HCT116 (cell line): ENCODE data around the gene AFAP1. TPM values are rescaled to one million over a fixed set of nuclear protein-coding genes. Genes with fewer than 3 reads are reported as not detected.

Source experiments
- ATAC-seq: fragments of 200-7000 bp; cut with Tn5 transposase; 2 replicates; pipeline ENCODE4 v1.9.1; 2020; ENCODE audit warnings: mild to moderate bottlenecking, moderate library complexity
- BruUV-seq: library from RNA; stranded (reverse); fragments of 400-500 nt; replicated peaks from 2 replicates; lab custom pipeline; 2021; lab: Mats Ljungman, UMichigan
- CTCF ChIA-PET: fragments of 300-600 bp; sonication (Branson Sonifier 250); formaldehyde crosslinking; loops from one replicate; lab custom pipeline; 2021; ENCODE audit warnings: antibody characterized with exemption; lab: Charles Lee
- POLR2A ChIA-PET: fragments of 300-600, 350-600 bp; sonication (Branson Sonifier 250); formaldehyde crosslinking; loops from one replicate; lab custom pipeline; 2021; ENCODE audit warnings: antibody characterized with exemption; lab: Charles Lee
- RAD21 ChIA-PET, 2 experiments: fragments of 300-600 bp; sonication (Branson Sonifier 250); formaldehyde crosslinking; loops; one replicate each; lab custom pipeline; 2023; ENCODE audit warnings: low total read pairs in 2 of 2; ENCODE audit not compliant: uncharacterized antibody in 2 of 2, unreplicated experiment in 2 of 2, low non-redundant PET in 1 of 2; lab: Charles Lee
- DNase-seq: peaks from one replicate; pipeline ENCODE4 v3.0.0-alpha.2; 2010; ENCODE audit warnings: low read depth, low spot score
- H2AFZ ChIP-seq: fragments of 200-600 bp; shearing (Covaris generic), sonication (generic); 2 replicates; pipeline ENCODE4 v1.6.1; 2017; ENCODE audit warnings: low read depth, mixed run types, mixed read lengths, antibody characterized with exemption, low read length; ENCODE audit not compliant: poor library complexity, severe bottlenecking
- H3K27ac ChIP-seq: 2 replicates; pipeline ENCODE4 v1.5.1; 2012; ENCODE audit warnings: low read depth, low read length
- H3K27me3 ChIP-seq: fragments of 200-600 bp; sonication (generic); 2 replicates; pipeline ENCODE4 v1.6.1; 2016; ENCODE audit warnings: mixed run types, low read length, mixed read lengths; ENCODE audit not compliant: insufficient read depth
- H3K36me3 ChIP-seq, 2 experiments: fragments of 200-500 bp in 1 of 2; fragments of 200-600 bp in 1 of 2; sonication (Bioruptor generic) in 1 of 2; sonication (generic) in 1 of 2; 2 replicates each; pipeline versions ENCODE4 v1.5.1 to v1.6.1; 2014 to 2016; ENCODE audit warnings: low read length in 2 of 2, inconsistent platforms in 1 of 2, mixed read lengths in 1 of 2, mixed run types in 1 of 2; ENCODE audit not compliant: insufficient read depth in 2 of 2, control insufficient read depth in 1 of 2
- H3K4me1 ChIP-seq, 2 experiments: fragments of 200-600 bp in 1 of 2; sonication (generic) in 1 of 2; 2 replicates each; pipeline versions ENCODE4 v1.5.1 to v1.6.1; 2012 to 2017; ENCODE audit warnings: low read length in 2 of 2, inconsistent platforms in 1 of 2, mild to moderate bottlenecking in 1 of 2, mixed read lengths in 1 of 2, mixed run types in 1 of 2, moderate library complexity in 1 of 2; ENCODE audit not compliant: insufficient read depth in 2 of 2, control insufficient read depth in 1 of 2
- H3K4me2 ChIP-seq: fragments of 200-600 bp; sonication (generic); 2 replicates; pipeline ENCODE4 v1.6.1; 2017; ENCODE audit warnings: mixed run types, low read length, mixed read lengths
- H3K4me3 ChIP-seq, 2 experiments: fragments of 200-600 bp in 1 of 2; sonication (generic) in 1 of 2; replicated peaks in 1 of 2; 2 replicates each; pipeline ENCODE4 v1.5.1; 2011 to 2016; ENCODE audit warnings: low read length in 2 of 2, control low read depth in 1 of 2, low read depth in 1 of 2, mild to moderate bottlenecking in 1 of 2, mixed read lengths in 1 of 2, mixed run types in 1 of 2
- H3K79me2 ChIP-seq: fragments of 200-600 bp; sonication (generic); 2 replicates; pipeline ENCODE4 v1.6.1; 2017; ENCODE audit warnings: mild to moderate bottlenecking, mixed run types, low read length, moderate library complexity, mixed read lengths; ENCODE audit not compliant: insufficient read depth
- H3K9ac ChIP-seq: fragments of 200-600 bp; sonication (generic); 2 replicates; pipeline ENCODE4 v1.6.1; 2016; ENCODE audit warnings: low read length, mixed read lengths
- H3K9me2 ChIP-seq: fragments of 200-600 bp; sonication (generic), shearing (Covaris generic); 2 replicates; pipeline ENCODE4 v1.6.1; 2017; ENCODE audit warnings: mixed run types, mild to moderate bottlenecking, moderate library complexity; ENCODE audit not compliant: insufficient read depth
- H3K9me3 ChIP-seq, 2 experiments: fragments of 200-500 bp in 1 of 2; fragments of 200-600 bp in 1 of 2; sonication (Bioruptor generic) in 1 of 2; sonication (generic) in 1 of 2; 2 replicates each; pipeline ENCODE4 v1.6.1; 2014 to 2017; ENCODE audit warnings: low read length in 2 of 2, mixed read lengths in 2 of 2, inconsistent platforms in 1 of 2, low read depth in 1 of 2, mild to moderate bottlenecking in 1 of 2, mixed run types in 1 of 2, moderate library complexity in 1 of 2; ENCODE audit not compliant: control insufficient read depth in 1 of 2, insufficient read depth in 1 of 2
- H4K20me1 ChIP-seq: fragments of 200-600 bp; sonication (generic), shearing (Covaris generic); 2 replicates; pipeline ENCODE4 v1.6.1; 2017; ENCODE audit warnings: mixed run types, mild to moderate bottlenecking, moderate library complexity; ENCODE audit not compliant: insufficient read depth
- ATF3 ChIP-seq: IDR thresholded peaks from 2 replicates; pipeline ENCODE4 v1.6.1; 2012
- CEBPB ChIP-seq: IDR thresholded peaks from 2 replicates; pipeline ENCODE4 v1.6.1; 2012; ENCODE audit warnings: low read depth
- EGR1 ChIP-seq: IDR thresholded peaks from 2 replicates; pipeline ENCODE4 v1.6.1; 2012; ENCODE audit warnings: low read depth
- EZH2phosphoT487 ChIP-seq: fragments of 200-600 bp; IDR thresholded peaks from 2 replicates; pipeline ENCODE4 v1.6.1; 2018; ENCODE audit warnings: antibody characterized with exemption, borderline replicate concordance
- FOSL1 ChIP-seq: IDR thresholded peaks from 2 replicates; pipeline ENCODE4 v1.6.1; 2012; ENCODE audit warnings: low read depth
- JUND ChIP-seq: IDR thresholded peaks from 2 replicates; pipeline ENCODE4 v1.6.1; 2012
- POLR2A ChIP-seq: IDR thresholded peaks from 2 replicates; pipeline ENCODE4 v1.7.0; 2011; ENCODE audit warnings: borderline replicate concordance; ENCODE audit not compliant: insufficient read depth, insufficient read length; ENCODE audit errors: extremely low read depth
- REST ChIP-seq: IDR thresholded peaks from 2 replicates; pipeline ENCODE4 v1.6.1; 2012; ENCODE audit warnings: low read depth
- SP1 ChIP-seq: IDR thresholded peaks from 2 replicates; pipeline ENCODE4 v1.6.1; 2012; ENCODE audit warnings: low read depth
- TCF7L2 ChIP-seq: IDR thresholded peaks from 2 replicates; pipeline ENCODE4 v1.7.0; 2011; ENCODE audit warnings: borderline replicate concordance, inconsistent platforms; ENCODE audit not compliant: insufficient read depth, insufficient read length; ENCODE audit errors: extremely low read depth
- ZBTB33 ChIP-seq: IDR thresholded peaks from 2 replicates; pipeline ENCODE4 v1.6.1; 2011; ENCODE audit warnings: mild to moderate bottlenecking, low read length, moderate library complexity; ENCODE audit not compliant: insufficient replicate concordance; ENCODE audit errors: extremely low read depth
- ZFX ChIP-seq: fragments of 450-650 bp; IDR thresholded peaks from 2 replicates; pipeline ENCODE4 v1.6.1; 2017
- intact Hi-C: fragments of 100-400 bp; cut with micrococcal nuclease; formaldehyde crosslinking; loops from 2 replicates; pipeline ENCODE4 v1.10.0; 2022
- total RNA-seq: library from RNA; stranded (reverse); gene quantifications from one replicate; pipeline ENCODE4 v1.2.1, GENCODE V29; 2021; ENCODE audit not compliant: unreplicated experiment

AFAP1 gene
- total RNA-seq, 1 experiment from 2014 or later: 19.4 TPM

- H2AFZ ChIP-seq: no peak overlapping the region
- H3K79me2 ChIP-seq: no peaks in the 10 kb centered on the region
- H4K20me1 ChIP-seq: no peaks in the 10 kb centered on the region
- TF ChIP-seq EZH2phosphoT487: no peak
- TF ChIP-seq ZFX: no peak
- no peak for TF ChIP-seq ZBTB33
- no peak for TF ChIP-seq ATF3
- TF ChIP-seq EGR1: no peak
- TF ChIP-seq, all 23 proteins: peak for 0
- Histone ChIP-seq H3K36me3 (no peaks in the 10 kb centered on the region), H3K9me2 (no peaks in the 10 kb centered on the region), H3K9me3 (no peaks in the 10 kb centered on the region), H3K4me3 (no peak overlapping the region), H3K9ac (no peak overlapping the region), H3K4me2 (no peak overlapping the region), H3K27me3 (no peaks in the 10 kb centered on the region), H3K27ac (no peak overlapping the region), H3K4me1 (no peaks in the 10 kb centered on the region)
- intact Hi-C loops: no loop called here
- ChIA-PET CTCF (interaction anchor here (1.1 kb wide), 1 partner anchor 11 kb away, joined by 3 read pairs; no protein-coding TSS in a partner anchor), RAD21 (no interaction called here), POLR2A (no interaction called here)
- no peak for ATAC-seq
- no peak for DNase-seq
- no TSS peak for BruUV-seq
These were observed 208.2 kb downstream of the AFAP1 start for GRCh38 chr4:7731437-7731836.

- Histone ChIP-seq H3K9me2 (no peaks in the 10 kb centered on the region), H3K9ac (no peak overlapping the region), H3K4me3 (no peak overlapping the region), H4K20me1 (no peaks in the 10 kb centered on the region), H2AFZ (no peak overlapping the region), H3K36me3 (no peaks in the 10 kb centered on the region), H3K27ac (no peak overlapping the region), H3K27me3 (no peaks in the 10 kb centered on the region), H3K4me2 (no peak overlapping the region), H3K4me1 (peaks cover 0 to 3% of the 10 kb centered on the region in 2 experiments; a peak in 1 of 4 replicates), H3K9me3 (no peaks in the 10 kb centered on the region; a peak in 1 of 4 replicates), H3K79me2 (no peaks in the 10 kb centered on the region)
- BruUV-seq: no TSS peak
- ChIA-PET POLR2A (no interaction called here), RAD21 (no interaction called here), CTCF (no interaction called here)
- intact Hi-C loops: no loop called here
- ATAC-seq (no peak), DNase-seq (no peak)
- no peak for TF ChIP-seq JUND
- TF ChIP-seq POLR2A: no peak
- no peak for TF ChIP-seq ZBTB33
- TF ChIP-seq FOSL1: no peak
- no peak for TF ChIP-seq ATF3
- TF ChIP-seq CEBPB: no peak
- TF ChIP-seq TCF7L2: no peak
- TF ChIP-seq EGR1: no peak
- no peak for TF ChIP-seq EZH2phosphoT487
- no peak for TF ChIP-seq REST
- TF ChIP-seq SP1: no peak
These were observed 211.9 kb downstream of the AFAP1 start for GRCh38 chr4:7727749-7728148.
